ENCODE data around the gene B3GALT6. TPM values are rescaled to one million over a fixed set of nuclear protein-coding genes. Genes with fewer than 3 reads are reported as not detected.

B3GALT6 gene
- total and polyA plus RNA-seq, 11 donors: 6.7 to 21.4 (median 11.2) TPM

DNA sequence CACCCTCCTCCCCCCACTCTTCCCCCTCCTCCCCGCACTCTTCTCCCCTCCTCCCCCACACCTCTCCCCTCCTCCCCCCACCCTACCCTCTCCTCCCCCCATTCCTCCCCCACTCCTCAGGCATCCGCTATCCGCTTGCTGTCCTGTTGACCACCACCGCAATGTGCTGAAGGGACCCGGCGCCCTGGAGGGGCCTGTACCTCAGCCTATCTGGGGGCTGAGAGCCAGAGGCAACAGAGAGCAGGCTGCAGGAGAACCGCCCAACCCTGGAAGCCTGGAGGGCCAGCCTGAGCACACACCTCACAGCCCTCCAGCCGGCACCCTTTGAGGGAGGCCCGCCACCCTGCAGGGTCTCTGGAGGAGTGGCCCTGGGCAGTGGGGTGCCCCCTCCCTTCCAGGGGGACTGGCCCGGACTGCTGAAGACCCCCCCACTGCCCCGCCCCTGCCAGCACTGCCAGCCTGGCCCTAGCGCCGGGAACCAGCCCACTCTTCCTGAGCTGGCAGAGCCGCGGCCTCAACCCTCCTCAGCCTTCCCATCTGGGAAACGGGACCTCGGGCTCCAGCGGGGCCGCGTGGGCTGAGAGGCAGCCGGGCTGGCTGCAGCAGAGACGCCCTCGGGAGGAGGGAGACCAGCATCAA, 13.3 kb downstream of the B3GALT6 start:
- Histone ChIP-seq H3K36me3 (no peaks in the 10 kb centered on the region), H3K27ac (no peak overlapping the region), H3K27me3 (peaks cover 6 to 49% (median 18%) of the 10 kb centered on the region in 9 donors), H3K4me3 (no peak overlapping the region), H3K9me3 (no peaks in the 10 kb centered on the region), H3K4me1 (peaks cover 0 to 27% (median 0%) of the 10 kb centered on the region in 12 donors)
- 66 to 78% (median 72%) methylated on average over 8 to 22 of the region's 23 CpGs for WGBS, 4 donors
- ATAC-seq: no peak
- no peak for DNase-seq
- no peak for TF ChIP-seq POLR2A (IDR thresholded peaks at IDR 0.05)
- TF ChIP-seq, protein P1, sequence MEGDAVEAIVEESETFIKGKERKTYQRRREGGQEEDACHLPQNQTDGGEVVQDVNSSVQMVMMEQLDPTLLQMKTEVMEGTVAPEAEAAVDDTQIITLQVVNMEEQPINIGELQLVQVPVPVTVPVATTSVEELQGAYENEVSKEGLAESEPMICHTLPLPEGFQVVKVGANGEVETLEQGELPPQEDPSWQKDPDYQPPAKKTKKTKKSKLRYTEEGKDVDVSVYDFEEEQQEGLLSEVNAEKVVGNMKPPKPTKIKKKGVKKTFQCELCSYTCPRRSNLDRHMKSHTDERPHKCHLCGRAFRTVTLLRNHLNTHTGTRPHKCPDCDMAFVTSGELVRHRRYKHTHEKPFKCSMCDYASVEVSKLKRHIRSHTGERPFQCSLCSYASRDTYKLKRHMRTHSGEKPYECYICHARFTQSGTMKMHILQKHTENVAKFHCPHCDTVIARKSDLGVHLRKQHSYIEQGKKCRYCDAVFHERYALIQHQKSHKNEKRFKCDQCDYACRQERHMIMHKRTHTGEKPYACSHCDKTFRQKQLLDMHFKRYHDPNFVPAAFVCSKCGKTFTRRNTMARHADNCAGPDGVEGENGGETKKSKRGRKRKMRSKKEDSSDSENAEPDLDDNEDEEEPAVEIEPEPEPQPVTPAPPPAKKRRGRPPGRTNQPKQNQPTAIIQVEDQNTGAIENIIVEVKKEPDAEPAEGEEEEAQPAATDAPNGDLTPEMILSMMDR (IDR thresholded peaks at IDR 0.05): no peak
- intact Hi-C loops (cut with DNase I): loop anchor here in 2 of 10 donors (2.0 to 5.0 kb wide), 2 partner anchors 120 to 123 kb away; no protein-coding TSS in a partner anchor

DNA sequence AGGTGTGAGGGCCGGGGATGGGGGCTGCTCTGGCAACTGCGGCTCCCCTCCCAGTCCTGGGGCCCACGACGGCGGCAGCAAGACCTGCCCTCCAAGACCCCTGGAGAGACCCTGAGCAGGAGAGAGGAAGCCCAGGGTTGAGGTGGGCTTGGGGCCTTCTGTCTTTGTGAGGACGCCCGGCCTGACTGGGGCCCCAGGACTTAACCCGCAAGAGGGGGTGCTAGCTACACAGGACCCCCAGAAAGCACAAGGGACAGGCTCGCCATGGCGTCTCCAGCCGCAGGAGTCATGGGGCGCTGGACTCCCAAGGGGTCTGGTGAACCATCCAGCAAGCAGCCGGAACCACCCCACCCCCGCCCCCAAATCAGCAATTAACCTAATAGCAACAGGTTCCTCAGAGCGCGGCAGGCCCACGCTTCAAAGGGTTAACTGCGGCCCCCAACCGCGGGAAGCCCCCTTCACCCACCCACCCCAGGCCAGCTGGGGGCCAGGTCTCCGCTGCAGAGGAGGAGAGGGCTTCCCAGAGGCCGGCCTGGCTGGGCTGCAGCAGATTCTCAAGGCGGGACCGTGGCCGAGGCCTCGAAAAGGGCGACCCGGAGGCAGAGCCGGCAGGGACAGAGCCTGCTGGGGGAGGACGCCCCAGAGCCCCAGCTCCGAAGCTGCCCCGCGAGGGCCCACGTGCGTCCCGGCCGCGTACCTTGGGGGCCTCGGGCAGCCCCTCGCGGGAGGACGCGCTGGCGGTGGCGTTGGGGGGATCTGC, 14.0 kb downstream of the B3GALT6 start:
- Histone ChIP-seq H3K4me3 (no peak overlapping the region), H3K27me3 (peaks cover 6 to 44% (median 18%) of the 10 kb centered on the region in 9 donors), H3K4me1 (peaks cover 0 to 27% (median 0%) of the 10 kb centered on the region in 12 donors), H3K36me3 (no peaks in the 10 kb centered on the region), H3K9me3 (no peaks in the 10 kb centered on the region), H3K27ac (no peak overlapping the region)
- intact Hi-C loops (cut with DNase I): loop anchor here in 2 of 10 donors (2.0 to 5.0 kb wide), 2 partner anchors 121 to 124 kb away; no protein-coding TSS in a partner anchor
- WGBS, 4 donors: 31 to 46% (median 35%) methylated on average over 21 to 45 of the region's 45 CpGs
- ATAC-seq (no peak), DNase-seq (no peak)
- TF ChIP-seq POLR2A (IDR thresholded peaks at IDR 0.05): no peak
- TF ChIP-seq, protein P1 (IDR thresholded peaks at IDR 0.05): no peak

DNA sequence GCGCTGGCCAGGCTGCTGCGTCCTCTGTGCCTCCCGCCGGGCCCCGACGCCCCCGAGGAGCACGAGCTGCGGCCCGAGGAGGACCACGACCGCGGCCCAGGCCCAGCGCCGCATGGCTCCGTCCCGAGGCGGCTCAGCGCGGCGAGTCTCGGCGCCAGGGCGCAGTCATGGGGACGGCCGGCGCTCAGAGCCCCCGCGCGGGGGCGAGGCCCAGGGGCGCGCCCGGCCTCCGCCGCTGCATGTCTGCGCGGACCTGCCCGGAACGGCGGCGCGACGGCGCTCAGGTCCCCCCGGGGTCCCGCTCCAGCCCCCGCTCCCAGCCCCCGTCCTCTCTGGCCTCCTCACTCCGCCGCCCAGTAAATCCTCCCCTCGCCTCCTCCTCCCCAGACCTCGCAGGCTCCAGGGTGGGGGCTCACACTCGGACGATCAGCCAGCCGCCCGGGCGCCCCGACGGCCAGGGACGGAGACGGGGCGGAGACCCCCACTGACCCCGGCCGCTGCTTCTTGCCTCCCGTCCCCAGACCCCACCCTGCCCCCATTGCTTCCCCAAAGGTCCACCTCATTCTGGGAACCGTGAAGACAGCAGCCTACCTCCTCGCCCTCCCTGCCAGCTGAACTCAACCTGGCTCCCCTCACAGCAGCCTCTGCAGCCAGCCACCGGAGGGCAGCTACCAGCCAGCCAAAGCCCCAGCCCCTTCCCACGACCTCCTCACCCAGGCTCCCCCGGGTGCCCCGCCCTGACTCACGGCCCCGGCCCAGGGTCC, 14.7 kb downstream of the B3GALT6 start, which contains the start of gene C1QTNF12:
TSS of gene C1QTNF12 (minus strand) at position 146 of the 764 bp plus-strand sequence. CDS start at position 114, 32 bp downstream.
- Histone ChIP-seq H3K36me3 (peaks cover 0 to 1% (median 0%) of the 10 kb centered on the region in 9 donors), H3K4me1 (peaks cover 0 to 27% (median 0%) of the 10 kb centered on the region in 12 donors), H3K27me3 (peaks cover 6 to 36% (median 18%) of the 10 kb centered on the region in 9 donors), H3K27ac (no peak within 1 kb of the TSS), H3K4me3 (no peak within 1 kb of the TSS), H3K9me3 (no peaks in the 10 kb centered on the region)
- intact Hi-C loops (cut with DNase I): loop anchor here in 1 of 10 donors (5.0 kb wide), 1 partner anchor 124 kb away; no protein-coding TSS in a partner anchor
- TF ChIP-seq POLR2A (IDR thresholded peaks at IDR 0.05): no peak
- TF ChIP-seq, protein P1 (IDR thresholded peaks at IDR 0.05): no peak
- DNase-seq (no peak), ATAC-seq (peak in 1 of 4 donors; percentile 20)
- 5 to 20% (median 10%) methylated on average over 25 to 74 of the region's 74 CpGs for WGBS, 4 donors
